ENCODE measurements around the gene FES. TPM values are rescaled to one million over a fixed set of nuclear protein-coding genes. Genes with fewer than 3 reads are reported as not detected.
A peak's percentile ranks its signal among the peaks of the same experiment; 100 is the strongest.

The FES gene
- total RNA-seq, 1 experiment from 2014 or later: 6.7 TPM

- no peaks in the 10 kb centered on the region for H3K79me1 ChIP-seq (ENCODE audit: insufficient read depth, low read depth, low read length, poor library complexity, severe bottlenecking)
These were observed 50.8 kb downstream of the FES start, which contains the start of gene UNC45A for GRCh38 chr15:90934949-90935751. Gene UNC45A (plus strand): TSS chr15:90935285. CDS start chr15:90935325, 40 bp downstream.

More at GRCh38 chr15:90934949-90935751, 50.8 kb downstream of the FES start, which contains the start of gene UNC45A:
- H3K9me3 Mint-ChIP-seq: no peaks in the 10 kb centered on the region; a peak in 2 of 5 replicates
- Histone ChIP-seq H2BK12ac (ENCODE audit: insufficient read length, low read depth, low read length) (no peak within 1 kb of the TSS), H3K9ac (ENCODE audit: extremely low read depth, insufficient read length, low read length) (peak within 1 kb of the TSS; percentile 10), H4K20me1 (ENCODE audit: control insufficient read depth, insufficient read depth, insufficient read length) (no peaks in the 10 kb centered on the region), H3K27me3 (ENCODE audit: insufficient read depth, low read length) (no peaks in the 10 kb centered on the region), H3K56ac (ENCODE audit: insufficient read length, low read depth, low read length) (no peak within 1 kb of the TSS), H3K23ac (ENCODE audit: insufficient read length, low read depth, low read length) (no peak within 1 kb of the TSS), H2BK20ac (ENCODE audit: low read depth, low read length, poor library complexity, severe bottlenecking) (no peak within 1 kb of the TSS), H3K79me2 (ENCODE audit: insufficient read depth, low read length) (no peaks in the 10 kb centered on the region; the same call in 1 of the 2 replicates), H3K18ac (ENCODE audit: insufficient read length, low read depth, low read length) (peak within 1 kb of the TSS; percentile 54), H2BK5ac (ENCODE audit: insufficient read length, low read length) (no peak within 1 kb of the TSS), H2BK120ac (ENCODE audit: low read depth, low read length, poor library complexity, severe bottlenecking) (no peak within 1 kb of the TSS), H2AK5ac (ENCODE audit: insufficient read length, low read length) (no peak within 1 kb of the TSS), H4K5ac (ENCODE audit: insufficient read length, low read depth, low read length) (no peak within 1 kb of the TSS), H4K8ac (replicated peaks; ENCODE audit: insufficient read length, low read depth, low read length) (no peak within 1 kb of the TSS), H3K4ac (ENCODE audit: low read depth, low read length) (no peak within 1 kb of the TSS), H3K23me2 (ENCODE audit: insufficient read length, low read depth, low read length, poor library complexity, severe bottlenecking) (peaks cover 14% of the 10 kb centered on the region), H2BK15ac (ENCODE audit: low read depth, low read length) (no peak within 1 kb of the TSS), H3K14ac (ENCODE audit: insufficient read depth, low read length) (no peak within 1 kb of the TSS; the same call in 1 of the 2 replicates), H3K27ac (ENCODE audit: insufficient read length, low read depth, low read length) (no peak within 1 kb of the TSS), H2AFZ (ENCODE audit: low read length) (no peak within 1 kb of the TSS), H3K9me3 (ENCODE audit: control insufficient read depth, low read depth, low read length) (no peaks in the 10 kb centered on the region), H4K91ac (ENCODE audit: insufficient read length, low read depth, low read length) (no peak within 1 kb of the TSS), H3K4me2 (ENCODE audit: insufficient read depth, insufficient read length, low read length) (peak within 1 kb of the TSS; percentile 68), H3T11ph (ENCODE audit: low read length) (no peak within 1 kb of the TSS), H3K4me1 (ENCODE audit: insufficient read depth, low read length) (no peaks in the 10 kb centered on the region)
- H3K36me3 Mint-ChIP-seq (ENCODE audit: insufficient read depth in 1 of 3, low read depth in 3 of 3): peaks cover 18 to 27% (median 23%) of the 10 kb centered on the region in 3 experiments; a peak in 6 of 7 replicates
- H3K4me1 Mint-ChIP-seq: peaks cover 21 to 26% of the 10 kb centered on the region in 2 experiments
- DNase-seq: peak; percentile 95
- TF ChIP-seq CTCF (conservative IDR thresholded peaks at IDR 0.05): no peak
- peak within 1 kb of the TSS; percentile 82 to 93 (median 88); a peak in 5 of 7 replicates for H3K27ac Mint-ChIP-seq
- WGBS (ENCODE audit: extremely low coverage, insufficient read length, low lambda C conversion rate): no CpG with 5 or more reads among the region's 65 CpGs
- peak within 1 kb of the TSS; percentile 83 to 86 for H3K4me3 Mint-ChIP-seq
- peaks cover 11% of the 10 kb centered on the region for H3K27me3 Mint-ChIP-seq (ENCODE audit: low read depth)

Measured in H9 (cell line).